Neural progenitor cell (in vitro differentiated cells): ENCODE data around the gene POLH.

ENCODE experiments used
- EZH2 ChIP-seq: fragments of 200-600 bp; sonication (generic); IDR thresholded peaks from 2 replicates; pipeline ENCODE4 v1.6.1; 2017; ENCODE audit warnings: antibody characterized with exemption, mild to moderate bottlenecking, moderate library complexity
- TF ChIP-seq, protein P1 (sequence below): fragments of 200-600 bp; sonication (generic); IDR thresholded peaks from 2 replicates; pipeline ENCODE4 v1.5.1; 2017; ENCODE audit warnings: antibody characterized with exemption, mild to moderate bottlenecking

DNA sequence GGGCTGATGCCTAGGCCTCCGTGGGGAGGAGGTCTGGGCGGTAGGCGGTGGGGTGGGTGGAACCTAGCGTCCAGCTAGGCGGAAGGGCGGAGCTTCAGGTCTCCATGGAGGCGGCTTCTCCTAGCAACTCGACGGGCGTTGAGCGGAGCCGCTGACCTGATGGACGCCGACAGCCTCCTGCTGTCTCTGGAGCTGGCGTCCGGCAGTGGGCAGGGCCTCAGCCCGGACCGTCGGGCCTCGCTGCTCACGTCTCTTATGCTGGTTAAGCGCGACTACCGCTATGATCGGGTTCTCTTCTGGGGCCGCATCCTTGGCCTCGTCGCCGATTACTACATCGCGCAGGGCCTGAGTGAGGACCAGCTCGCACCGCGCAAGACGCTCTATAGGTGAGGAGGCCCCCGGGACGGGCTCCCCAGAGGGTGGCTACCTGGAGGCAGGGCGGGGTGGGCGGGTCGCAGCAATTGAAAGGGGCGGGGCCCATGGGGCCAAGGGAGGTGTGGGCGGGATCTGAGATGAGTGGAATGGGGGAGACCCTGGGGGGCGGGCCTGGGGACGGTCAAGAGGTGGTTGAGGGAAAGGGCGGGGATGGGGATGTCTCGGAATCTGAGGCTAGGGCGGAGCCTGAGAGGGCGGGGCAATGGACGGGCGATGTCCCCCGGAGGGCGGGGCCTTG, 69.1 kb downstream of the POLH start, which contains the start of gene RSPH9:
- TF ChIP-seq, protein P1, sequence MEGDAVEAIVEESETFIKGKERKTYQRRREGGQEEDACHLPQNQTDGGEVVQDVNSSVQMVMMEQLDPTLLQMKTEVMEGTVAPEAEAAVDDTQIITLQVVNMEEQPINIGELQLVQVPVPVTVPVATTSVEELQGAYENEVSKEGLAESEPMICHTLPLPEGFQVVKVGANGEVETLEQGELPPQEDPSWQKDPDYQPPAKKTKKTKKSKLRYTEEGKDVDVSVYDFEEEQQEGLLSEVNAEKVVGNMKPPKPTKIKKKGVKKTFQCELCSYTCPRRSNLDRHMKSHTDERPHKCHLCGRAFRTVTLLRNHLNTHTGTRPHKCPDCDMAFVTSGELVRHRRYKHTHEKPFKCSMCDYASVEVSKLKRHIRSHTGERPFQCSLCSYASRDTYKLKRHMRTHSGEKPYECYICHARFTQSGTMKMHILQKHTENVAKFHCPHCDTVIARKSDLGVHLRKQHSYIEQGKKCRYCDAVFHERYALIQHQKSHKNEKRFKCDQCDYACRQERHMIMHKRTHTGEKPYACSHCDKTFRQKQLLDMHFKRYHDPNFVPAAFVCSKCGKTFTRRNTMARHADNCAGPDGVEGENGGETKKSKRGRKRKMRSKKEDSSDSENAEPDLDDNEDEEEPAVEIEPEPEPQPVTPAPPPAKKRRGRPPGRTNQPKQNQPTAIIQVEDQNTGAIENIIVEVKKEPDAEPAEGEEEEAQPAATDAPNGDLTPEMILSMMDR: no peak
- no peak for TF ChIP-seq EZH2
